Erythroblast (primary cell): Measurements from ENCODE around the gene PSMC6.

ENCODE experiments used
- GATA1 ChIP-seq: IDR thresholded peaks from 2 replicates; pipeline ENCODE4 v1.6.1; 2011; ENCODE audit warnings: low read depth, mild to moderate bottlenecking, control low read depth, low read length, moderate library complexity
- POLR2A ChIP-seq: IDR thresholded peaks from 2 replicates; pipeline ENCODE4 v1.6.1; 2011; ENCODE audit warnings: mild to moderate bottlenecking, low read length

GRCh38 chr14:52730709-52731111 lies 23.7 kb downstream of the PSMC6 start:
- TF ChIP-seq POLR2A (no peak), GATA1 (no peak)
